Stimulated activated naive CD8-positive, alpha-beta T cell treated with anti-CD3 and anti-CD28 coated beads, Interleukin-15, amount 100 ng/mL, for 72 hours (primary cell): ENCODE results near the gene FCRL4.
"Not testable (repeated sequence)": the region's sequence is repeated elsewhere in the genome, so short reads cannot be mapped to it uniquely, and the experiment has no call there.

ENCODE experiments used
- ATAC-seq: fragments of 150-1000 bp; cut with Tn5 transposase; 2 replicates; pipeline ENCODE4 v1.10.0; 2021; ENCODE audit warnings: mild to moderate bottlenecking, moderate library complexity
- DNase-seq, 2 donors: peaks; one replicate each; pipeline ENCODE4 v3.0.0; 2021 to 2022
- H3K27ac Mint-ChIP-seq, 2 donors: one replicate each; pipeline ENCODE4 v1.8.0; 2022; ENCODE audit warnings: mild to moderate bottlenecking in 2 of 2, mixed read lengths in 2 of 2, moderate library complexity in 2 of 2
- H3K27me3 Mint-ChIP-seq: one replicate; pipeline ENCODE4 v1.8.0; 2022; ENCODE audit warnings: mixed read lengths
- H3K4me1 Mint-ChIP-seq: one replicate; pipeline ENCODE4 v1.8.0; 2022; ENCODE audit warnings: mild to moderate bottlenecking, mixed read lengths
- H3K4me3 Mint-ChIP-seq, 2 donors: one replicate each; pipeline ENCODE4 v1.8.0; 2022; ENCODE audit warnings: mild to moderate bottlenecking in 2 of 2, mixed read lengths in 2 of 2, moderate library complexity in 1 of 2
- H3K9me3 Mint-ChIP-seq, 2 donors: one replicate each; pipeline ENCODE4 v1.8.0; 2022; ENCODE audit warnings: mixed read lengths in 2 of 2

FCRL4 gene

DNA sequence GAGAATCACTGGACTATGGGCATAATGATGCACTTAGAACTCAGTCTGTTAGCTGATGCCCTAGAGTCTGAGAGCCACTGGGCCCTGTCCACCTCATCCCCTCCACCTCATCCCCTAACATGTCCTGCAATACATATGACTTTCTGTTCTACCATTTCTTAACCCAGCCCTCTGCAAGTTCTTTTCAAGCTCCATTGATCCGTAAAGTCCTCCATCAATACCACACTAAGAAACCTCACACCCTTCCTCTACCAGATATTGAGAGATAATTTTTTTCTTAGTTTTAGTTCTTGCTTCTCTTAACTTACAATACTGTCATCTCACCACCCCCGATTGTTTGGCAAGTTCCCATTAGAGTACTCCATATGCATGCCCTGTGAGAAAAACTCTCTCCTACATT lies 22.1 kb downstream of the FCRL4 start:
- H3K27me3 Mint-ChIP-seq: peaks cover 8% of the 10 kb centered on the region
- H3K27ac Mint-ChIP-seq: no peak overlapping the region
- H3K4me3 Mint-ChIP-seq: no peak overlapping the region
- no peak for DNase-seq
- no peaks in the 10 kb centered on the region for H3K9me3 Mint-ChIP-seq
- ATAC-seq: no peak
- no peaks in the 10 kb centered on the region for H3K4me1 Mint-ChIP-seq

DNA sequence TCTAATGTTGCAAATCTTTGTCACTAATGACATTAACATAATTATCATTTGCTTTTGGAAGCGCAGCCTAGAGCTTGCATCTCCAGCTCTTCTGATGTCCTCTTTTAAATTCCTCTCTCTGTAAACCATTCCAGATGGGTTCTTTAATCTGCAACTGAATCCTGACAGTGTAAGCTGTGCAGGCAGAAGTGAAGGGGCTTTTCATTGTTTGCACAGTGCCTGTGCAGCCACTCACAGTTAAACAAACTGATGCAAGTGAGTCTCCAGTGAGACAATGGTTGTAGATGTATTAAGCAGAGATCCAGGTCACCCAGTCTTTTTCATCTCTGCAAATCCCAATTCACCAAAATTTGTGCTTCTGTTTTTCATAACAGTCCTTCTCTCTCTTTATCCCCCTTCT lies 23.0 kb downstream of the FCRL4 start:
- no peaks in the 10 kb centered on the region for H3K4me1 Mint-ChIP-seq
- H3K27ac Mint-ChIP-seq: no peak overlapping the region
- H3K27me3 Mint-ChIP-seq: peaks cover 8% of the 10 kb centered on the region
- no peak for DNase-seq
- H3K9me3 Mint-ChIP-seq: no peaks in the 10 kb centered on the region
- ATAC-seq: no peak
- H3K4me3 Mint-ChIP-seq: no peak overlapping the region

DNA sequence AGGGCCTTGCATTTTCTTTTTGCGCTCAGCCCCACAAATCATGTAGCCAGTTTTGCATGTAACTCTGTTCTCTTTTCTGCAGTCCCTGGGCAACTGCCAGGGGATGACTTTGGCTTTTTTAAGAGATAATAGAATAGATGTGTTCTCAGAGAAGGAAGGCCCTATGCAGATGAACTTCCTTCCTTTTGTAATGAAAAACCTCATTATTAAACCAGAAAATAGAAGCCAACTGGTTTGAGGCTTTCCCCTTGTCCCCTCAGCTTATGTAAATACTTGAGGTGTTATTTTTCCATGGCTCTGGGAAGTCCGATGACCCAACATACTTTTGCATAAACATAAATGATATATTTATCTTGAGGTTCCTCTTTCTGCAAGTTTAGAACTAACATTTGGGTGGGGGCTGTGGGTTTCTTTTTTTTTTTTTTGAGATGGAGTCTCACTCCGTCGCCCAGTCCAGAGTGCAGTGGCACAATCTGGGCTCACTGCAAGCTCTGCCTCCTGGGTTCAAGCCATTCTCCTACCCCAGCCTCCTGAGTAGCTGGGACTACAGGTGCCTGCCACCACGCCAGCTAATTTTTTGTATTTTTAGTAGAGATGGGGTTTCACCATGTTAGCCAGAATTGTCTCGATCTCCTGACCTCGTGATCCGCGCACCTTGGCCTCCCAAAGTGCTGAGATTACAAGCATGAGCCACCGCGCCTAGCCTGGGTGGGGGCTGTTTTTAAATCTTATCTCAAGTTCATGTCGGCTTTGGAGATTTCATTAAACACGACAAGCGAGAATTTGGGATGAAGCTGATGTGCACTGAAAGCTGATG lies 31.2 kb downstream of the FCRL4 start:
- Mint-ChIP-seq H3K27ac (no peak overlapping the region), H3K9me3 (no peaks in the 10 kb centered on the region), H3K4me1 (no peaks in the 10 kb centered on the region), H3K27me3 (peaks cover 30% of the 10 kb centered on the region), H3K4me3 (no peak overlapping the region)
- ATAC-seq (no peak), DNase-seq (no peak)

DNA sequence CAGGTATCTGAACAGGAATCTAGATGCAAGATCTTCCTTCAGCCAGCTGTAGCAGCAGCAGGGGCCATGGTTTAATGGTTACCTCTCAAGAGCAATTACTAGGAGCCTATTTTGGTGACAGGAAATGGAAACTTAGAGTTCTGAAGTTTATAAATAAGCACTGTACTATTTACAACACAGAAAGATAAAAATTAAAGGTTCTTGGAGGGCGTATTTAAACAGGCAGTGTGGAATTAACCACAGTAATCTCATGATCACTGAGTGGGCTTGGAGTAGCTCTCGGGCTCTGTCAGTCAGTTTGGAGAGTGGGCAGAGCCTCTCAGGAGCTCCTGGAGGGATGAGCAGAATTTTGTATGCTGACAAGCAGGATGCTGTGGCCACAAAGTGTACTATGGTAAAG lies 35.4 kb downstream of the FCRL4 start:
- no peak for DNase-seq
- Mint-ChIP-seq H3K27me3 (peaks cover 31% of the 10 kb centered on the region), H3K27ac (no peak overlapping the region), H3K4me3 (no peak overlapping the region), H3K4me1 (no peaks in the 10 kb centered on the region), H3K9me3 (no peaks in the 10 kb centered on the region)
- no peak for ATAC-seq

DNA sequence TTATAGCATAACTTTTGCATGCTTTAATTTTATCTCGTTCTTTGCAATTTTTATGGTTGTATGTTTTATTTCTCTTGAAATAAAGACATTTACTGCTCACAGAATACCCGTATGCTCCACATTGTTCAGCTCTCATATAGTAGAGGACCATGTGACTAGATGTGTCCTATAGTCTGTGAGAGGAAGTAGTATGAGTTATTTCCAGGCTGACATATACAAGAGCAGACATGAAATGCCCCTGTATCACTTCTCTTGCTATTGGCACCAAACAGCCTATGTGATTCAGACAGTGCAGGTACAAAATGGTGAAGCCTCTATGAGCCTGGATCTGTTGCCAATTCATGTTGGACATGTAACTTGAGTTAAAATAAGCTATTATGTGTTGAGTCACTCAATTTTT lies 39.8 kb downstream of the FCRL4 start:
- ATAC-seq: no peak
- Mint-ChIP-seq H3K9me3 (no peaks in the 10 kb centered on the region), H3K27me3 (peaks cover 13% of the 10 kb centered on the region), H3K4me3 (no peak overlapping the region), H3K4me1 (no peaks in the 10 kb centered on the region), H3K27ac (no peak overlapping the region)
- DNase-seq: no peak

DNA sequence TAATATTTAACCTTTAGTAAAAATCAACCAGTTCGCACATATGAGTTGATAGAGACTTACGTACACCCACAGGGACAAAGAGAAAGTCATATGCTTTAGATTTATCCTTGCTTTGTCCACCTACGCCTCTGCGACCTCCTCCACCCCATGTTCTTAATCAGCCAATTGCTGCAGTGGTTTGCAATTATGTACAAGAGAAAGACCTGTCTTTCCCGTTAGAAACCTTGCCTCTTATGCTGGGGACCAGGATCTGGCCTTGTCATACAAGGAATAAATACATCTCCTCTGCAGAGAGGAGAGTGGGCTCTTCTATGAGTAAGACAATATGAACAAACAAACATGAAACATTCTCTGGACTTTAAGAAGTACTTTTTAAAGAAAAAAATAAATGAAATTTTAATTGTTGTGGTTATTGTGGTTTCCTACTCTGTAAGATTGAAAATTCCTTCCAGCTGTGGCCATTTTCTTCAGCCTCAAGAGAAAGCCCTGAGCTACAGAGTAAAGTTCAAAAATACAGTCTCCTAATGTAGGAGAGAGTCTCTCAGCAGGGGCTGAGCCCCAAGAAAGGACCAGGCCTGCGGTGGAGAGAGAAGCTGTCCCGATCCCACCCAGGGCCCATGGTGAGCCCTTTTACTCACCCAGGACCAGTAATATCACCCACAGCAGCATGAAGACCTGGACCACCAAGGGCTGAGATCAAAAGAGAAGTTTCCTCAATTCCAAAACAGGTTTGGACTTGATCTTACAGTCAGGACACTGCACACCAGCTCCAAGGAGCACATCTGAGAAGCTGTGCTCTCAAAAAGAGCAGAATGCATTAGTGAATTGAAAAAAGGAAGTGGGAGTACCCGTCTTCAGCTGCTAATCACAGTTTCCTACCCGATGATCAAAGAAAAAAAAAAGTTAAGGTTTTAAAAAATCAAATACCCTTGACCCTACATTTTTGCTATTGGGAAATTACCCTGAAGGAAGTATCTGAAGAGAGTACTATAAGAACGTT lies 45.9 kb downstream of the FCRL4 start, which contains the start of gene FCRL5:
Gene FCRL5 (minus strand): TSS at position 822 of the 1,000 bp plus-strand sequence. CDS start 153 bp downstream, at position 669.
- no peak for DNase-seq

DNA sequence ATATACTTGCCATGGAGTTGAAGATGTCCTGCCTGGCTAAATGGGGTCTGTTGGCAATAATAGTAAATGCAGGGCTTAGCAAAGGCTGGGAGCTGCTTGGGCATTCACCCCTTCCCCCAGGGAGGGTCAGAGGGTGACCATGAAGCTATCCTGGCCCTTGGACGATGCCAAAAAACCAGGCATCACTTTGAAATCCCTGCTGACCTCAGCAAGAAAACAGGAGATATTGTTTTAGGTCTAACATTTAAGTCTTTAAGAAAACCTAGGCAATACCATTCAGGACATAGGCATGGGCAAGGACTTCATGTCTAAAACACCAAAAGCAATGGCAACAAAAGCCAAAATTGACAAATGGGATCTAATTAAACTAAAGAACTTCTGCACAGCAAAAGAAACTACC lies 49.8 kb downstream of the FCRL4 start:
- not testable (repeated sequence) for DNase-seq, H3K4me1 Mint-ChIP-seq, H3K27me3 Mint-ChIP-seq, H3K9me3 Mint-ChIP-seq, H3K4me3 Mint-ChIP-seq, H3K27ac Mint-ChIP-seq, ATAC-seq

More for the DNA sequence above, 45.9 kb downstream of the FCRL4 start, which contains the start of gene FCRL5:
- no peak for ATAC-seq
- Mint-ChIP-seq H3K4me1 (peaks cover 7% of the 10 kb centered on the region), H3K9me3 (no peaks in the 10 kb centered on the region), H3K27ac (peak within 1 kb of the TSS in 1 of 2 donors; percentile 48), H3K4me3 (no peak within 1 kb of the TSS), H3K27me3 (peaks cover 6% of the 10 kb centered on the region)

DNA sequence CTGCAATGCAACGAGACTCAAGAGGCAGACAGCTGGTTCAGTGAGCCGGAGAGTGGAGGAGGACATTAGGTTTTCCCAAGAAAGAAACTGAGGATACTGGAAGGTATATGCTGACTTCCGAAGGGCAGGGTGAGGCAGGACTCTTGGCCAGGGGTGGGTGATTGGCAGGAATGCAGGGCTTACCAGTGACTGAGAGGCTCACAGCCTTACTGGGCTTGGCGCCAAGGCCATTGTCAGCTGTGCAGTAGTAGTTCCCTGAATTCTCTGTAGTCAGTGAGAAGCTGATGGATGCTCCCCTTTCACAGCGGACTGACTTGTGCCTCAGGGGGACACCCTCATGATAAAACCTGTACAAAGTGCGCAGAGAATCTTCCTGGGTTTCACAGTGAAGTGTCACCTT lies 55.2 kb downstream of the FCRL4 start:
- H3K27ac Mint-ChIP-seq: no peak overlapping the region
- no peak overlapping the region for H3K4me3 Mint-ChIP-seq
- H3K9me3 Mint-ChIP-seq: no peaks in the 10 kb centered on the region
- DNase-seq: no peak
- H3K4me1 Mint-ChIP-seq: no peaks in the 10 kb centered on the region
- no peak for ATAC-seq
- H3K27me3 Mint-ChIP-seq: peaks cover 24% of the 10 kb centered on the region

DNA sequence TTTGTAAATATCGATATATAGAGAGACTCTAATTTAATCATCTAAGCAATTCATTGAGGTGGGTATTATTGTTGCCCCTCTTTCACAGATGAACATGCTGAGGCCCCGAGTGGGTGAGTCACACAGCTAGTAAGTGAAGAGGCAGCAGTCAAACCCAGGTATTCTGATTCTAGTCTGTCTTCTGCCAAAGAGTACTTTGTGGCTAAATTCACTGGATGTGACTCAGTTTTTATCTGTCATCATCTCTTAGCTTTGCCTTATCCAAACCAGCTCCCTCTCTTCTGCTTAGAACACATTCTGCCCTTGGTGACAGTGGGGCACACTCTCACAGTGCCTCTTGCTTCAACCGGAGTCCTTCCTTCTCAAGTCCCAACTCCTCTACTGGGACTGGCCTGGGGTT lies 57.0 kb downstream of the FCRL4 start:
- Mint-ChIP-seq H3K27me3 (peaks cover 27% of the 10 kb centered on the region), H3K4me3 (no peak overlapping the region), H3K9me3 (no peaks in the 10 kb centered on the region), H3K4me1 (no peaks in the 10 kb centered on the region), H3K27ac (no peak overlapping the region)
- ATAC-seq (no peak), DNase-seq (no peak)

DNA sequence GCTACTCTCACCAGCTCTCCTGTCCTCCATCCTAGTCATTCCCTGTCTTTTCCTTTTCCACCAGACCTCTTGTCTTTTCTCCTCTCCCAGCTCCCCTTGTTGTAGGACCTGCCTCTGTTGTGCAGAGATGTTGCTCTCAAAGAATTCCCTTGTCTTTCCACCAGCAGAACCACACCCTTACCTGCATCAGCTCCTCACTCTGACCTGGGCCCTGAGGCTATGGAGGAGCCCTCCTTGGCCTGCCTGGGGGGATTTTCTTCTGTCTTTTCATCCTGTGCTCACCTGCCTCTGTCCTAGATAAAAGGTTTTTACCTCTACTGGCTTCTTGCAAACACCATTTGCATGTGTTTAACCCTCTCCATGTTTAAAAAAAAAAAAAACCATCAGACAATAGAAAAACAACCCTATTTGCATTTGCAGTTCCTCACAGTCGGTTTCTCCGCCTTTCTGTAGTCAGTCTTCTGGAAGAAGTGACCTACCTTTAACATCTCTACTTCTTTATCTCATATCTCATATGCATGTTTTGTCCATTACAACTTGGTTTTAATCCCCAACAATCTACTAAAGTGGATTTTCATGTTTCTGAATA lies 57.6 kb downstream of the FCRL4 start:
- H3K27me3 Mint-ChIP-seq: peaks cover 27% of the 10 kb centered on the region
- no peak overlapping the region for H3K4me3 Mint-ChIP-seq
- DNase-seq (no peak), ATAC-seq (no peak)
- no peaks in the 10 kb centered on the region for H3K9me3 Mint-ChIP-seq
- H3K27ac Mint-ChIP-seq: no peak overlapping the region
- H3K4me1 Mint-ChIP-seq: no peaks in the 10 kb centered on the region

DNA sequence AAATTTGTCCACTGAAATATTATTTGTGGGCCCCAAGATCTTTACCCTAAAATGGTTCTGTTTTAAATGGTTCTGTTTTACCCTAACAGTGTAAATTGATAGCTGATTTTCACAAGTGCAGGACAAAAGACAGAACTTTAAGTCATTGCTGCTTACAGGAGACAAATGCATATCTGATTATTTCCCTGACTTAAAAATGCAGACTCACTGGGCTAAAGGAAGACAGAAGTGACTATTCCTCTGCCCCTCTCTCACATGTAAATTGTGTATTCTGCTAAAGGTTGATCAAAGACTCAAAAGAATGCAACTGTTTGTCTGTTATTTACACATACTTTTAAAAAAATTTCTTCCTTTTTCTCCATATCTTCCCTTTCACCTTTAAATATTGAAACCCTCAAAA lies 58.3 kb downstream of the FCRL4 start:
- DNase-seq (no peak), ATAC-seq (no peak)
- peaks cover 27% of the 10 kb centered on the region for H3K27me3 Mint-ChIP-seq
- no peaks in the 10 kb centered on the region for H3K9me3 Mint-ChIP-seq
- H3K27ac Mint-ChIP-seq: no peak overlapping the region
- H3K4me3 Mint-ChIP-seq: no peak overlapping the region
- no peaks in the 10 kb centered on the region for H3K4me1 Mint-ChIP-seq

DNA sequence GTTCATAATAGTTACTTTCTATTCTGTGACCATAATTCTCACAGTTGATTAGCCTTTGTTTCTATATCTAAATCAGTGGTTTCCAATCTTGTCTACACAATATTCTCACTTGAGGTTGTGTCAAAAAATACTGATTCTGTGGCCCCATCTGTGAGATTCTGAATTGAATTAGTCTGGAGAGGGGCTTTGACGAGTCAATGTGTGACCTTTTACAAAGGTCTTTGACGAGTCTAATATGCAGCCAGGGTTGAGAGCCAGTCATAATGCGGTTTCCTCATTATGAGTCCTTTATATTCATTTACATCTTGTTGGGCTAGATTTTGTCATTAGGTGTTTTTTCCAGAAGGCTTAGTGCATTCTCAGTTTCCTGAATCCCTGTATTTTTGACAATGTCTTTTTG lies 65.3 kb downstream of the FCRL4 start:
- Mint-ChIP-seq H3K27me3 (peaks cover 10% of the 10 kb centered on the region), H3K9me3 (no peaks in the 10 kb centered on the region), H3K27ac (no peak overlapping the region), H3K4me1 (no peaks in the 10 kb centered on the region), H3K4me3 (no peak overlapping the region)
- DNase-seq (no peak), ATAC-seq (no peak)

DNA sequence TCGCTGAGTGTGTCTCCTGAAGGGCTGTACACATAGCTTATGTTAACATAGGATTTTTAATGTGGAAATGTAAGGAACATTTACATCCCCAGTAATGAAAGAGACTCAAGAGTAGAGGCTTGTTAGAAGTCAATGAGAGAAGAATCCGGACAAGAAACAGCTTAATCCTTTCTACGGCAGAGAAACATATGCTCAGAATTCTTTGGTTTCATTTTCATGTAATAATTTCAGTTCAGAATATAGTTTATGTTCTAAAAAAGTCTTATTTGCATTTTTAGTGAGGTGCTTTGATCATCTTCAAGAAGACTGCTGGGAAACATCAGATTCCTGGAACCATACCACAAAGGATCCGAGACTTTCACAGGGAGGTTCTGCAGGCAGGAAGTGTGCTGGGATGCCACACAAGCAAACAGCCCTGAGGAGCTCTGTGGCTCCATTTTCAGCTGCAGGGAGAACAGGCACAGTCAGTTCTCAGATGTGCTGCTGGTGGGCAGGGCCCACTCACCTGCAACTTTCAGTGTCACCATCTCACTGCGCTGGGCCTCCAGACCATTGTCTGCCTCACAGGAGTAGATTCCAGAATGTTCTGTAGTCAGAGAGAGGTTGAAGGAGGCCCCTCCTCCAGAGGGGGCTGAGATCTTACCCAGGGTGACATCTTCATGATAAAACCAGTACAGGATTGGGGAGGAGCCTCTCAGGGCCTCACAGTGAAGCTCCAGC lies 74.0 kb downstream of the FCRL4 start:
- peaks cover 7% of the 10 kb centered on the region for H3K4me1 Mint-ChIP-seq
- H3K27me3 Mint-ChIP-seq: no peaks in the 10 kb centered on the region
- no peaks in the 10 kb centered on the region for H3K9me3 Mint-ChIP-seq
- peak overlapping the region; percentile 4 for H3K4me3 Mint-ChIP-seq
- DNase-seq (no peak), ATAC-seq (peak; percentile 33)
- H3K27ac Mint-ChIP-seq: no peak overlapping the region
